PC-3 (cell line): ENCODE measurements around the gene TBX1. TPM values are rescaled to one million over a fixed set of nuclear protein-coding genes. Genes with fewer than 3 reads are reported as not detected.

ENCODE experiments used
- ATAC-seq: fragments of 200-7000 bp; cut with Tn5 transposase; 2 replicates; pipeline ENCODE4 v1.9.1; 2020; ENCODE audit warnings: mild to moderate bottlenecking, moderate library complexity
- BruUV-seq: library from RNA; stranded (reverse); fragments of 400-500 nt; replicated peaks from 2 replicates; lab custom pipeline; 2021; lab: Mats Ljungman, UMichigan
- CTCF ChIA-PET: fragments of 300-600 bp; sonication (Branson Sonifier 250); formaldehyde crosslinking; loops from one replicate; lab custom pipeline; 2022; ENCODE audit warnings: antibody characterized with exemption; lab: Charles Lee
- POLR2A ChIA-PET: fragments of 300-600 bp; sonication (Branson Sonifier 250); formaldehyde crosslinking; loops from one replicate; lab custom pipeline; 2022; ENCODE audit warnings: antibody characterized with exemption; ENCODE audit not compliant: unreplicated experiment; lab: Charles Lee
- DNase-seq: peaks from one replicate; pipeline ENCODE4 v3.0.0-alpha.2; 2015
- H2AFZ ChIP-seq: fragments of 300-600 bp; sonication (generic); 2 replicates; pipeline ENCODE4 v1.6.0; 2016; ENCODE audit warnings: antibody characterized with exemption, low read length
- H3F3A ChIP-seq: fragments of 300-600 bp; sonication (generic); one replicate; pipeline ENCODE4 v1.6.0; 2017; ENCODE audit warnings: antibody characterized with exemption, low read length, control low read depth, mild to moderate bottlenecking; ENCODE audit not compliant: unreplicated experiment
- H3K27ac ChIP-seq: fragments of 300-600 bp; sonication (generic); 2 replicates; pipeline ENCODE4 v1.5.1; 2016; ENCODE audit warnings: mild to moderate bottlenecking, low read length
- H3K27me3 ChIP-seq: fragments of 300-600 bp; sonication (generic); 2 replicates; pipeline ENCODE4 v1.6.1; 2016; ENCODE audit warnings: low read length, mixed read lengths
- H3K36me3 ChIP-seq: fragments of 300-600 bp; sonication (generic); 2 replicates; pipeline ENCODE4 v1.6.1; 2016; ENCODE audit warnings: low read depth, mixed run types, low read length, mixed read lengths
- H3K4me1 ChIP-seq: fragments of 300-600 bp; sonication (generic); 2 replicates; pipeline ENCODE4 v1.5.1; 2016; ENCODE audit warnings: low read length; ENCODE audit not compliant: insufficient read depth
- H3K4me2 ChIP-seq: fragments of 300-600 bp; sonication (generic); 2 replicates; pipeline ENCODE4 v1.6.0; 2016; ENCODE audit warnings: low read length
- H3K4me3 ChIP-seq: fragments of 300-600 bp; sonication (generic); 2 replicates; pipeline ENCODE4 v1.5.1; 2016; ENCODE audit warnings: mild to moderate bottlenecking, low read length, mixed read lengths
- H3K79me2 ChIP-seq: fragments of 300-600 bp; sonication (generic); 2 replicates; pipeline ENCODE4 v1.6.1; 2017; ENCODE audit warnings: low read length, mixed read lengths
- H3K9ac ChIP-seq: fragments of 300-600 bp; sonication (generic); 2 replicates; pipeline ENCODE4 v1.6.0; 2016; ENCODE audit warnings: mild to moderate bottlenecking, low read length
- H3K9me2 ChIP-seq: fragments of 300-600 bp; sonication (generic); replicated peaks from 2 replicates; pipeline ENCODE4 v1.6.1; 2016; ENCODE audit warnings: mixed run types, low read length, mixed read lengths
- H3K9me3 ChIP-seq: fragments of 300-600 bp; sonication (generic); 2 replicates; pipeline ENCODE4 v1.6.1; 2016; ENCODE audit warnings: low read length, mixed read lengths
- H4K20me1 ChIP-seq: fragments of 300-600 bp; sonication (generic); 2 replicates; pipeline ENCODE4 v1.6.1; 2016; ENCODE audit warnings: low read length, mixed read lengths
- EZH2 ChIP-seq: fragments of 300-600 bp; sonication (generic); IDR thresholded peaks from one replicate; pipeline ENCODE4 v1.6.1; 2017; ENCODE audit warnings: antibody characterized with exemption, mild to moderate bottlenecking, low read length; ENCODE audit not compliant: unreplicated experiment
- EZH2phosphoT487 ChIP-seq: fragments of 300-600 bp; sonication (generic); IDR thresholded peaks from 2 replicates; pipeline ENCODE4 v1.6.1; 2018; ENCODE audit warnings: mild to moderate bottlenecking, antibody characterized with exemption, low read length, borderline replicate concordance
- intact Hi-C: fragments of 100-400 bp; cut with micrococcal nuclease; formaldehyde crosslinking; loops from 2 replicates; pipeline ENCODE4 v1.9.0; 2023
- total RNA-seq: library from RNA; depleted of rRNA; stranded (reverse); fragments of >200 nt; gene quantifications from 2 replicates; pipeline ENCODE4 v1.2.3, GENCODE V29; 2014
- TF ChIP-seq, protein P1 (sequence below): fragments of 300-600 bp; sonication (generic); conservative IDR thresholded peaks from 2 replicates; pipeline ENCODE4 v1.5.1; 2017; ENCODE audit warnings: antibody characterized with exemption, low read depth, mild to moderate bottlenecking, low read length

Gene TBX1
- total RNA-seq, 1 experiment from 2014 or later = 18.6 TPM

GRCh38 chr22:19741053-19741452 lies 19.5 kb upstream of the TBX1 start:
- POLR2A ChIA-PET = no interaction called here
- intact Hi-C loops = no loop called here
- H3K9me3 ChIP-seq = no peaks in the 10 kb centered on the region
- H4K20me1 ChIP-seq = no peaks in the 10 kb centered on the region
- no peaks in the 10 kb centered on the region for H3K4me1 ChIP-seq
- no peak for DNase-seq
- no peak for ATAC-seq
- H3K27me3 ChIP-seq = no peaks in the 10 kb centered on the region
- H3K4me2 ChIP-seq = no peak overlapping the region
- no peak for TF ChIP-seq EZH2
- TF ChIP-seq, protein P1, sequence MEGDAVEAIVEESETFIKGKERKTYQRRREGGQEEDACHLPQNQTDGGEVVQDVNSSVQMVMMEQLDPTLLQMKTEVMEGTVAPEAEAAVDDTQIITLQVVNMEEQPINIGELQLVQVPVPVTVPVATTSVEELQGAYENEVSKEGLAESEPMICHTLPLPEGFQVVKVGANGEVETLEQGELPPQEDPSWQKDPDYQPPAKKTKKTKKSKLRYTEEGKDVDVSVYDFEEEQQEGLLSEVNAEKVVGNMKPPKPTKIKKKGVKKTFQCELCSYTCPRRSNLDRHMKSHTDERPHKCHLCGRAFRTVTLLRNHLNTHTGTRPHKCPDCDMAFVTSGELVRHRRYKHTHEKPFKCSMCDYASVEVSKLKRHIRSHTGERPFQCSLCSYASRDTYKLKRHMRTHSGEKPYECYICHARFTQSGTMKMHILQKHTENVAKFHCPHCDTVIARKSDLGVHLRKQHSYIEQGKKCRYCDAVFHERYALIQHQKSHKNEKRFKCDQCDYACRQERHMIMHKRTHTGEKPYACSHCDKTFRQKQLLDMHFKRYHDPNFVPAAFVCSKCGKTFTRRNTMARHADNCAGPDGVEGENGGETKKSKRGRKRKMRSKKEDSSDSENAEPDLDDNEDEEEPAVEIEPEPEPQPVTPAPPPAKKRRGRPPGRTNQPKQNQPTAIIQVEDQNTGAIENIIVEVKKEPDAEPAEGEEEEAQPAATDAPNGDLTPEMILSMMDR = no peak
- no peak for TF ChIP-seq EZH2phosphoT487
- H3K9ac ChIP-seq = no peak overlapping the region
- CTCF ChIA-PET = no interaction called here
- no peaks in the 10 kb centered on the region for H3K9me2 ChIP-seq
- H3F3A ChIP-seq = no peaks in the 10 kb centered on the region
- H2AFZ ChIP-seq = no peak overlapping the region
- no TSS peak for BruUV-seq
- H3K27ac ChIP-seq = no peak overlapping the region
- no peaks in the 10 kb centered on the region for H3K36me3 ChIP-seq
- no peak overlapping the region for H3K4me3 ChIP-seq
- no peaks in the 10 kb centered on the region for H3K79me2 ChIP-seq

DNA sequence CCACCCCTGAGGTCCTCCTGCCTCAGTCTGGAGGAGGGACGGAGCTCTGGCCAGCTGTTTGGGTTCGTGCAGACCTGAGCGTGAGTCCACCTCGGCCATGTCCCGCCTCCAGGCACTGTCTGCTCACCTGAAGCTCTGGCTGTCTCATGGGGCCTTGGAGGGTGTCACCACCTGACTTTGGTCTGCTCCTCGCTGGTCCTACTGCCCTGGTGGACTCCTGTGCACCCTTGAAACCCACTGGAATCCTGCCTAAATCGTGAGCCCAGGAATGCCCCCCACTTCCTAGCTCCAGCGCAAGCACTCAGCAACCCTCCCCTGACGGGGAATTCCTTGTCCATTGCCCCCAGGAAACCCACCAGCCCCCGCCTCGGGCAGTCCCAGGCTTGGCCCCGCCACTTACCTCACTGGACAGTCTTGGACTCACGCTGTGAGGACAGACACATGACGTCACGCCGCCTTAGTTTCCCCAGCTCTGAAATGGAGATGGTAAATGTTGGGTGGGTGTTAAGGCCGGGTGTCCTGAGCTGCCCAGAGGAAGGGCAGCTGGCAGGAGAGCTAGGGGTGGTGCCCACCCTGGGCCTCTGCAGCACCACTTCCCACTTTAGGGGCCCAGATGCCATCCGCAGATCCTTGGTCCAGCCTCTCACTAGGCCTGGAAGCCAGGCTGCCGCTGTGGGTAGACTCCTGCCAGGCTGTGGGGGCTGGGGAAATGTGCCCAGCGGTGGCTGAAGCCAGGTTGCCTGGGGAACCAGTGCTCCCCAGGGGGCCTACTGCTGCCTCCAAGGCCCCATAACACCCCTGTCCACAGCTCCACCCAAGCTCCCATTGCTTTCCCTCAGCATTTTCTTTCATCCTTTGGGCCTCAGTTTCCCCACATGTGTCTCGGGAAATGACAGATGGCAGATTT lies 18.2 kb upstream of the TBX1 start:
- H3K4me1 ChIP-seq = no peaks in the 10 kb centered on the region
- no peaks in the 10 kb centered on the region for H3F3A ChIP-seq
- no peak for DNase-seq
- no peak for ATAC-seq
- H3K9me3 ChIP-seq = no peaks in the 10 kb centered on the region
- H3K36me3 ChIP-seq = no peaks in the 10 kb centered on the region
- no peaks in the 10 kb centered on the region for H3K27me3 ChIP-seq
- BruUV-seq = no TSS peak
- H3K79me2 ChIP-seq = no peaks in the 10 kb centered on the region
- H3K9ac ChIP-seq = no peak overlapping the region
- no peaks in the 10 kb centered on the region for H3K9me2 ChIP-seq
- intact Hi-C loops = no loop called here
- POLR2A ChIA-PET = no interaction called here
- H2AFZ ChIP-seq = no peak overlapping the region
- no peak overlapping the region for H3K27ac ChIP-seq
- H3K4me2 ChIP-seq = no peak overlapping the region
- H3K4me3 ChIP-seq = no peak overlapping the region
- no peaks in the 10 kb centered on the region for H4K20me1 ChIP-seq
- TF ChIP-seq EZH2 (no peak), EZH2phosphoT487 (no peak)
- TF ChIP-seq, protein P1 = no peak
- CTCF ChIA-PET = no interaction called here

DNA sequence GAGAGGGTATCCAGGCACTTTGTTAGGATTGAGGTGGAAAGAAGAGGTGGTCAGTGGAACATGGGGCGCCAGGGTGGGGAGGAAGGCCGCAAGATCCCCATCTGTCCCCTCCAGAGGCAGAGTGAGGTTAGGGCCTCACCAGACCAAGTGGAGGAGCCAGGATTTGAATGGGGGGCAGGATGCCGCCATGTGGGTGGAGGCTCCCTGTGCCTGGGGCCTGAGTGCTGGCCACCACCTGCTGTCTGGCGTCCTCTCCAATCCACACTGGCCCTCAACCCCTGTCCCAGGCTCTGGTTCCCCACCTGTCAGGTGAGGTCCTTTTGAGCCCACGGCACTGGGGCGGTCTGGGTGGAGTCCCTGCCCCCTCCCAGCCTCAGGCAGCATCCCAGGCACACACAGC lies 17.5 kb upstream of the TBX1 start:
- Histone ChIP-seq H3K4me1 (no peaks in the 10 kb centered on the region), H3K4me2 (no peak overlapping the region), H3F3A (no peaks in the 10 kb centered on the region), H3K79me2 (no peaks in the 10 kb centered on the region), H3K36me3 (no peaks in the 10 kb centered on the region), H3K27me3 (no peaks in the 10 kb centered on the region), H3K27ac (no peak overlapping the region), H3K4me3 (no peak overlapping the region), H3K9me3 (no peaks in the 10 kb centered on the region), H3K9me2 (no peaks in the 10 kb centered on the region), H3K9ac (no peak overlapping the region), H4K20me1 (no peaks in the 10 kb centered on the region), H2AFZ (no peak overlapping the region)
- CTCF ChIA-PET = no interaction called here
- POLR2A ChIA-PET = no interaction called here
- intact Hi-C loops = no loop called here
- ATAC-seq = no peak
- no TSS peak for BruUV-seq
- TF ChIP-seq EZH2phosphoT487 (no peak), EZH2 (no peak)
- TF ChIP-seq, protein P1 = no peak
- no peak for DNase-seq
